BE2C (cell line): Measurements from ENCODE around the gene NDUFS7.

ENCODE experiments used
- DNase-seq: peaks from one replicate; pipeline ENCODE4 v3.0.0-alpha.2; 2020
- H3K27me3 ChIP-seq: fragments of 250-450 bp; sonication (Bioruptor Pico); 2 replicates; pipeline ENCODE4 v1.5.1; 2020; ENCODE audit warnings: mild to moderate bottlenecking
- H3K36me3 ChIP-seq: fragments of 250-450 bp; sonication (Bioruptor Pico); 2 replicates; pipeline ENCODE4 v1.5.1; 2020; ENCODE audit warnings: mild to moderate bottlenecking
- H3K4me1 ChIP-seq: fragments of 250-450 bp; sonication (Bioruptor Pico); 2 replicates; pipeline ENCODE4 v1.5.1; 2020
- H3K4me3 ChIP-seq: 2 replicates; pipeline ENCODE4 v1.5.1; 2011; ENCODE audit warnings: low read depth, low read length
- H3K9me3 ChIP-seq: fragments of 250-450 bp; sonication (Bioruptor Pico); 2 replicates; pipeline ENCODE4 v1.5.1; 2020
- TF ChIP-seq, protein P1 (sequence below): IDR thresholded peaks from 2 replicates; pipeline ENCODE4 v1.5.1; 2012; ENCODE audit warnings: mild to moderate bottlenecking, low read depth, low read length

NDUFS7 gene

GRCh38 chr19:1429750-1430149 lies 46.0 kb downstream of the NDUFS7 start:
- peaks cover 97% of the 10 kb centered on the region for H3K36me3 ChIP-seq
- no peak overlapping the region for H3K4me3 ChIP-seq
- DNase-seq, result no peak
- no peaks in the 10 kb centered on the region for H3K9me3 ChIP-seq
- H3K4me1 ChIP-seq, result no peaks in the 10 kb centered on the region
- TF ChIP-seq, protein P1, sequence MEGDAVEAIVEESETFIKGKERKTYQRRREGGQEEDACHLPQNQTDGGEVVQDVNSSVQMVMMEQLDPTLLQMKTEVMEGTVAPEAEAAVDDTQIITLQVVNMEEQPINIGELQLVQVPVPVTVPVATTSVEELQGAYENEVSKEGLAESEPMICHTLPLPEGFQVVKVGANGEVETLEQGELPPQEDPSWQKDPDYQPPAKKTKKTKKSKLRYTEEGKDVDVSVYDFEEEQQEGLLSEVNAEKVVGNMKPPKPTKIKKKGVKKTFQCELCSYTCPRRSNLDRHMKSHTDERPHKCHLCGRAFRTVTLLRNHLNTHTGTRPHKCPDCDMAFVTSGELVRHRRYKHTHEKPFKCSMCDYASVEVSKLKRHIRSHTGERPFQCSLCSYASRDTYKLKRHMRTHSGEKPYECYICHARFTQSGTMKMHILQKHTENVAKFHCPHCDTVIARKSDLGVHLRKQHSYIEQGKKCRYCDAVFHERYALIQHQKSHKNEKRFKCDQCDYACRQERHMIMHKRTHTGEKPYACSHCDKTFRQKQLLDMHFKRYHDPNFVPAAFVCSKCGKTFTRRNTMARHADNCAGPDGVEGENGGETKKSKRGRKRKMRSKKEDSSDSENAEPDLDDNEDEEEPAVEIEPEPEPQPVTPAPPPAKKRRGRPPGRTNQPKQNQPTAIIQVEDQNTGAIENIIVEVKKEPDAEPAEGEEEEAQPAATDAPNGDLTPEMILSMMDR, result no peak
- H3K27me3 ChIP-seq, result no peaks in the 10 kb centered on the region

GRCh38 chr19:1430246-1430645 lies 46.5 kb downstream of the NDUFS7 start:
- no peaks in the 10 kb centered on the region for H3K9me3 ChIP-seq
- H3K27me3 ChIP-seq, result no peaks in the 10 kb centered on the region
- no peak for DNase-seq
- H3K4me1 ChIP-seq, result no peaks in the 10 kb centered on the region
- TF ChIP-seq, protein P1, result no peak
- H3K4me3 ChIP-seq, result no peak overlapping the region
- H3K36me3 ChIP-seq, result peaks cover 95% of the 10 kb centered on the region

DNA sequence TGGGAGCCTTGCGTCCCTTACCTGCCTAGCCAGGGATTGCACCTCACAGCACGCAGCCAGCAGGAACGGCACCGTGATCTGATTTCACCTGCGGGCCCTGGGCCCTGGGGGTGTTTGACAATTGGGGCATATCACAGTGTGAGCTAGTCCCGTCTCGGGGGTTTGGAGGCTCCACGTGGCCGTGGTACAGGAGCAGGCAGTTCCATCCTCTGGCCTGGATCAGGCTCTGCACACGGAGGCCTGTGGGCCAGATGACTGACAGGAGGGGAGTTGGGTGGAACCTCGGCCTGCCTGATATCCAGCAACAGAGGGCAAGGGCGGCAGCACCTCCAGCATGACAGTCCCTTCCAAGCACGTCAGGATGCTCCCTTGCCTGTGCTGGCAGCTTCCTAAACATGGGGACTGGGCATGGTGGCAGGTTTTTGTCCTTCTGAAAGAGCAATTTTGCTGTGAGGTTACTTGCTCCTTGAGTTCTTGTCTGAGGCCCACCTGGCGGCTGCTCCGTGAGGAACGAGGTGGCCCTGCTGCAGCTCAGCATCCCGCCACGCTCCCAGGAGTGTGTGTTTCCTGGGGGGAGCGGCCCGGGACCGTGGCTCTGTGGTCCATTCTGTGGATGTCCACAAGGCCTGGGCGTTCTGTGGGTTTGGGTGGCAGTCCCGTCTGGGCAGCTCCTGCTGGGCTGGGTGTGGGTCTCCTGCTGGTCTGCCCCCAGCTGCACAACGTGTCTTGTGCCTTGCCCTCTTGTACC lies 48.2 kb downstream of the NDUFS7 start:
- Histone ChIP-seq H3K4me1 (peaks cover 3% of the 10 kb centered on the region), H3K27me3 (no peaks in the 10 kb centered on the region), H3K36me3 (peaks cover 85% of the 10 kb centered on the region), H3K9me3 (no peaks in the 10 kb centered on the region), H3K4me3 (no peak overlapping the region)
- TF ChIP-seq, protein P1, result no peak
- DNase-seq, result no peak

DNA sequence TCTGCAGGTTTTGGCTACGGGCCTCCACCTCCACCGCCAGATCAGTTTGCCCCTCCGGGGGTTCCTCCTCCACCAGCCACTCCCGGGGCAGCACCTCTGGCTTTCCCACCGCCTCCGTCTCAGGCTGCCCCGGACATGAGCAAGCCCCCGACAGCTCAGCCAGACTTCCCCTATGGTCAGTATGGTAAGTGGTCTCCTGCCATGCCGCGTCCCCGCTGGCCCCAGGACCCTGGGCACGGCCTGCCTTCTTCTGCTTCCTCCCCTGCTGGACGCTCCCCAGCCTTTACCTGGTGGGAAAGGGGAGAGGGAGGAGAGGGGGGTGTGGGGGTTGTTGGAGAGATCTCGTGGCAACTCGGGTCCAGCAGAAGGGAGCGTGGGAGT lies 48.8 kb downstream of the NDUFS7 start:
- Histone ChIP-seq H3K4me1 (peaks cover 3% of the 10 kb centered on the region), H3K27me3 (no peaks in the 10 kb centered on the region), H3K36me3 (peaks cover 79% of the 10 kb centered on the region), H3K9me3 (no peaks in the 10 kb centered on the region), H3K4me3 (no peak overlapping the region)
- no peak for DNase-seq
- TF ChIP-seq, protein P1, result no peak

DNA sequence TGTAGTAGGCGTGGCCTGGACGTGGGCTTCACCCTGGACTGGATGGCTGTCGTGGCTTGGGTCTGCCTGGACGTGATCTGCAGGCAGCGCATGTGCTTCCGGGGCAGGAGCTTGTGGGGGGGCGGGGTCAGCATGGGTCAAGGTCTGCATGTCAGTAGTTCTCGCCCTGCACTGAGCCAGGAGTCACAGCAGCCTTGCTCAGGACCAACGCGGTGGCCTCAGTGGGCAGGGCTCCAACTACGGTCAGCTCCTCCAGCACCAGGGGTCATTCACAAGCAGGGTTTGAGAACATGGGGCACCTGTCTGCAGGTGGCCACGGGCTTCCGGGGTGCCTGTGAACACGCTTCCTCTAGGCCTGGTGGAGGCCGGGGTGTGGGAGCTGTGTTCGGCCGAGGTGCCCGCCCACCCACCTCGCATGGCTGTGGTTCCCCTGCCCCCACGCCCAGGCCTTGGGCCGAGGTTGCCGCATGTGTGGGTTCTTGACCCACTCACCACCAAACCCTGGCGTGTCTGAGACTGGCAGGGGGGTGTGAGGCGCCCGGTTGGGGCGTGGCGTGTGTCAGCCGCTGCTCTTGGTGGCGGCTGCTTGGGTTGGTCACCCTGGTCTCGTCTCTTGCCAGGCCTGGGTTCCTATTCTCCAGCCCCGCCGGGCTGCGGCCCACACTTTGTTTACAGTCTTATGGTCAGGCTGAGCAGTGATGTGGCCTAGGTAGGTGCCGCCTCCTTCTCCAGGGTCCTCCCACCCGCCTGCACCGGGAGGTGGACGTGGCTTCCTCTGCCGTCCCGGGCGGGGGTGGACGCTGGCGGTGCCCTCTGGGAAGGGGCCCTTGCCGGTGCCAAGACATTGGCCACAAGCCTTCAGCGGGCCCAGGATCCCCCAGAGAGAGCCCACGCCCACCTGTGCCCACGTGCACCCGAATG lies 49.7 kb downstream of the NDUFS7 start:
- Histone ChIP-seq H3K27me3 (no peaks in the 10 kb centered on the region), H3K4me1 (peaks cover 3% of the 10 kb centered on the region), H3K36me3 (peaks cover 70% of the 10 kb centered on the region), H3K9me3 (no peaks in the 10 kb centered on the region), H3K4me3 (no peak overlapping the region)
- TF ChIP-seq, protein P1, result no peak
- no peak for DNase-seq

GRCh38 chr19:1434040-1434366 lies 50.3 kb downstream of the NDUFS7 start:
- H3K27me3 ChIP-seq, result no peaks in the 10 kb centered on the region
- no peak overlapping the region for H3K4me3 ChIP-seq
- peaks cover 3% of the 10 kb centered on the region for H3K4me1 ChIP-seq
- peaks cover 65% of the 10 kb centered on the region for H3K36me3 ChIP-seq
- no peaks in the 10 kb centered on the region for H3K9me3 ChIP-seq
- no peak for DNase-seq
- TF ChIP-seq, protein P1, result no peak
